CD1c-positive myeloid dendritic cell (primary cell): Measurements from ENCODE around the gene CDK5.
"Not testable (repeated sequence)": the region's sequence is repeated elsewhere in the genome, so short reads cannot be mapped to it uniquely, and the experiment has no call there.

ENCODE experiments used
- DNase-seq: peaks from one replicate; pipeline ENCODE4 v3.0.0-alpha.2; 2016; ENCODE audit errors: extremely low spot score

CDK5 gene

GRCh38 chr7:151056666-151057505, 811 bp downstream of the CDK5 start:
- DNase-seq: no peak

DNA sequence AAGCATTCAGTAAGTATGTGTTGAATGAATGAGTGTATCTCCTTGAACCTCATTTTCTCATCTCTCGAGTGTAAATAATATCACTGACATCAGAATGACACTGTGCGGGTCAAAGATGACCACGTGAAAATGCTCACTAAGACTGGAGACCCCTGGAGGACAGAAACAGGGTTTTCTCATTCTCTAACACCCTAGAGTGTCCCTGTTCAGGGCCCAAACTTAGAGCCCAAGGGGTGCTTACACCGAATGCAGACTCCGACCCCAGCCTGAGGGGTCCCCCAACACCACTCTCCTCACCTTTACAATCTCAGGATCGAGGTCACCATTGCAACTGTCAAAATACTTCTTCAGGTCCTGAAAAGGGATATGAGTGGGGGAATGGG, 1.4 kb downstream of the CDK5 start:
- DNase-seq: no peak

DNA sequence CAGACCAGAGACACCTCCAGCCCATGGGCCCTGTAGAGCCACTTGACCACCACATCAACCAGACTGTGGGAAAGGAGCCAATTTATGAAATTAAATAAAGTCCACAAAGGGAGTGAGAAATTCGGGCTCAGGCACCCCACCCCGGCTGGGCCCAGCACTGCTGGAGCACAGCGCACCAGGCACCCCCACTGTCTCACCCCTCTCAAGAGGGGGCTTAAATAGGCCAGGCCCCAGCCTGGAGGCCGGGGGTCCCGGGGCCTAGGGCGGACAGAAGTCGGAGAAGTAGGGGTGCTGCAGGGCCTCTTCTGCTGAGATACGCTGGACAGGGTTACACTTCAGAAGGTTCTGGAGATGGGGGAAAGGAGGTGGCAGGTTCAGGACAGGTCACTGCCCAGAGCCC, 3.9 kb downstream of the CDK5 start:
- no peak for DNase-seq

DNA sequence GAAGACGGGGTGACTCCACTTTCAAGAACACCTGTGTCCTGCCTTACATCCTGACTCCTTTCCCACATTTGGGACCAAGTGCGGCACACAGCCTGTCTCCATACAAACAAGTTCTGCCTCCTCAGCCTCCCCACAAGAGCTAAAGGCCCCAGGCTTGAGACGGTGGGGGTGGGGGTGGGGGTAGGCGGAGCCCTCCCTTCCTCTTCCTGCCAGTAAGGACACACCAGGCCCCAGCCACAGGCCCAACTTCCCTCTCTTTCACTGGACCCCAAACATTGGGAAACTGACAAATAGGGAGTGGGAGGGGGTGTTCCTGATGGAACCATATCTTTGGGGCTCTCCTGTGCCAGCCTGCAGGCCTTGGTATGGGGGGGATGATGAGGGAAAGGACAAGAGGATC, 4.6 kb downstream of the CDK5 start:
- peak; percentile 39 for DNase-seq

GRCh38 chr7:151051108-151051507, 6.6 kb downstream of the CDK5 start:
- DNase-seq: peak; percentile 80

DNA sequence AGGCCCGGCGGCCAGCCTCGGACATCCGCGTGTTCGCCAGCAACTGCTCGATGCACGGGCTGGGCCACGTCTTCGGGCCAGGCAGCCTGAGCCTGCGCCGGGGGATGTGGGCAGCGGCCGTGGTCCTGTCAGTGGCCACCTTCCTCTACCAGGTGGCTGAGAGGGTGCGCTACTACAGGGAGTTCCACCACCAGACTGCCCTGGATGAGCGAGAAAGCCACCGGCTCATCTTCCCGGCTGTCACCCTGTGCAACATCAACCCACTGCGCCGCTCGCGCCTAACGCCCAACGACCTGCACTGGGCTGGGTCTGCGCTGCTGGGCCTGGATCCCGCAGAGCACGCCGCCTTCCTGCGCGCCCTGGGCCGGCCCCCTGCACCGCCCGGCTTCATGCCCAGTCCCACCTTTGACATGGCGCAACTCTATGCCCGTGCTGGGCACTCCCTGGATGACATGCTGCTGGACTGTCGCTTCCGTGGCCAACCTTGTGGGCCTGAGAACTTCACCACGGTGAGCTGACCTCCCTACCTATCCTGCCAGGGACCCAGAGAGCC, 8.7 kb downstream of the CDK5 start:
- DNase-seq: no peak

GRCh38 chr7:151047976-151048815, 9.5 kb downstream of the CDK5 start, which contains the start of gene ASIC3:
ASIC3 (plus strand) TSS chr7:151048531; CDS start chr7:151048886, 355 bp downstream.
- no peak for DNase-seq

GRCh38 chr7:151046603-151047573, 10.8 kb downstream of the CDK5 start:
- no peak for DNase-seq

DNA sequence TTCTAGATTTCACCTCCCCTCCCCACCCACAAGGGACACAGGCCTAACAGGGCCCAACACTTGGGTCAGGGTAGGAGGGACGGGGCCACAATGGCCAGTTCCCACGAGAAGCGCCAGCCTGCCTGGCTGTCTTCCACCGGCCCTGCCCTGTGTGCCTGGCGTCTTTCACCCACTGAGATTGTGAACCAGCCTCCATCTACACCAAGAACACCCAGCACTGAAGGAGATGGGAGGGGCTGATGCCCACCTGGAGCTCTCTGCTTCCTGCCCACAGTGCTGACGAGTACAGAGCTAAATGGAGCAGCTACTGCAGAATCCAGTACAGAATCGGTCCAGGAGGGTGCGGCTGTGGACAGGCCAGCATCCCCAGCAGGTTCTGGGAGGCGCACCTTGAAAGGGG, 11.7 kb downstream of the CDK5 start:
- DNase-seq: no peak

DNA sequence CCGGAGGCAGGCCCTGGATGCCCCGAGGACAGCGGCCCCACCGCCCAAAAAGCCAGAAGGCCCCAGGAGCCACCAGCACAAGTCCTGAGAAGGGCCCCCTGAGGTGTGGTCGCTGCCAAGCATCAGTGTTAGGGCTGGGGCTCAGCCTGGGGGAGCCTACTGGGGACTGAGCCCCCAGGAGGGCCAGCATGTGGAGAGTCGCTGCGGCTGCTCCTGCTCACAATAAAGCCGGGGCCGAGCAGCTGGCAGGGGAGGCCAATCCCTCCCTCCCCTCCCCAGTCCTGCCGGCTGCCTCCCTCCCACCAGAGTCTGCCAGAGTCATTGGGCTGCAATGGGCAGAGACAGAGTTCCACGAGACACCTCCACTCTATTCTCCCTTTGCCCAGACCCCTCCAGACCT, 12.4 kb downstream of the CDK5 start:
- DNase-seq: no peak

DNA sequence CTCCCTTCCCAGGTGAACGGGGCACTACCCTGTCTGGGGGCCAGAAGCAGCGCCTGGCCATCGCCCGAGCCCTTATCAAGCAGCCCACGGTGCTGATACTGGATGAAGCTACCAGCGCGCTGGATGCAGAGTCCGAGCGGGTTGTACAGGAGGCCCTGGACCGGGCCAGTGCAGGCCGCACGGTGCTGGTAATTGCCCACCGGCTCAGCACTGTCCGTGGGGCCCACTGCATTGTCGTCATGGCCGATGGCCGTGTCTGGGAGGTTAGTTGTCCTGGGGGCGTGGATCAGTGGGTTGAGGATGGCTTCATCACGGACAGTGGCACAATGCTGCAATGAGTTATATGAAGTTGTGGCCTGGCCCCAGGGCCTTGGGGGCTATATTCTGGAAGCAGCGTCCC, 13.7 kb downstream of the CDK5 start:
- no peak for DNase-seq

DNA sequence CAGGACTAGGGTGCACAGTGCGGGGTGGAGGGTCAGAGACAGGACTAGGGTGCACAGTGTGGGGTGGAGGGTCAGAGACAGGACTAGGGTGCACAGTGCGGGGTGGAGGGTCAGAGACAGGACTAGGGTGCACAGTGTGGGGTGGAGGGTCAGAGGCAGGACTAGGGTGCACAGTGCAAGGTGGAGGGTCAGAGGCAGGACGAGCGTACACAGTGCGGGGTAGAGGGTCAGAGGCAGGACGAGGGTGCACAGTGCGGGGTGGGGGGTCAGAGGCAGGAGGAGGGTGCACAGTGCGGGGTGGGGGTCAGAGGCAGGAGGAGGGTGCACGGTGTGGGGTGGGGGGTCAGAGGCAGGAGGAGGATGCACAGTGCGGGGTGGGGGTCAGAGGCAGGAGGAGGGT, 14.2 kb downstream of the CDK5 start:
- not testable (repeated sequence) for DNase-seq

- no peak for DNase-seq
These were observed 16.9 kb downstream of the CDK5 start for GRCh38 chr7:151040616-151041375.

- peak; percentile 54 for DNase-seq
These were observed 17.7 kb downstream of the CDK5 start for GRCh38 chr7:151039850-151040548.

DNA sequence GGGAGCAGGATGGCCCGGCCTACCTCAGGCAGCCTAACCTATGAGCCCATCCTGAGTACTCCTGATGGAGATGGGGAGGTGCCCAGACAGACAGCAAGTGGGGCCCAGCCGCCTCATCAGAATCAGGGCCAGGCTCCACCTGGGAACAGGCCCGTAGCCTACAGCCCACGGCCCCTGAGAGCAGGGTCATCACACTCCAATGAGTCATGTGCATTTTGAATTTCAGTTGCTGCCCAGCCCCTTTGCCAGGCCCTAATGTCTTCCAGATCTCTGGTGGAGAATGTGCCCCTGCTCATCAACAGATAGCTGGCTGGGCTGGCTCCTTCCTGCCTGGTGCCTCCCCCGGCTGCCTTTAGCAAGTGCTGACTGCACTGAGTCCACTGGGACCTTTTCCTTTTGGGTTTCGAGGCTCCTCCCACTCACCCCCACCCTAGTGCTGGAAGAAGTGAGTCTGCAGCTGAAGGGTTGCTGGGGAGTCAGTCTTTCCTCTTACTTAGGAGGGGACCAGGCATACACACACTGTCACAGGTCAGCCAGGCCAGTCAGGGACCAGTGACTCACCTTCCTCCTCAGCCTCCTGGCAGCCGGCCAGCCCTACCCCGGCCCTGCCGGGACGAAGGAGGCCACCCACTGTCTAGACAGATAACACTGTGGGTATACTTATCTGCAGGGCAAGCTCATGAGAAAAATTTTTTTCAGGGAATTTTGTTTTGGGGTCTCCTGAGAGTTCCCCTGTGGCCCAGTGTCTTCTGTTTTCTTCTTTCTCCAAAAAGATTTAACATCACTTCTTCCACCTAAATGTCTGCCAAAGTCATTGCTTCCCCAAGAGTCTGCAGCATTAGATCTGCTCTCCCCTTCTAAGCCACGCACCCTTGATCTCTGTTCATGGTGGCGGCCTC, 18.5 kb downstream of the CDK5 start:
- peak; percentile 89 for DNase-seq

DNA sequence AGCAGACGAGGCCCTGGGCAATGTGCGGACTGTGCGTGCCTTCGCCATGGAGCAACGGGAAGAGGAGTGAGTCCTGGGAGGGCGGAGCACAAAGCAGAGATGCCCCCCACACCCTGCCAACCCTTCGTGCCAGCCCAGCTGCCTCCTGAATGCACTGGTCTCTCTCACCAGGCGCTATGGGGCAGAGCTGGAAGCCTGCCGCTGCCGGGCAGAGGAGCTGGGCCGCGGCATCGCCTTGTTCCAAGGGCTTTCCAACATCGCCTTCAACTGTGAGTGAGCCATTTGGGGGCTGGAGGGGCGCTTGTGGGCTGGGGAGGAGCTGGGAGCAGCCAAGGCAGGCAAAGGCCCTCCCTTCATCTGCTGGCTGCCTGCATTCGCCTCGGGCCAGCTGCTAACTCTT, 21.8 kb downstream of the CDK5 start:
- no peak for DNase-seq

GRCh38 chr7:151035026-151035717, 22.5 kb downstream of the CDK5 start:
- DNase-seq: peak; percentile 84

DNA sequence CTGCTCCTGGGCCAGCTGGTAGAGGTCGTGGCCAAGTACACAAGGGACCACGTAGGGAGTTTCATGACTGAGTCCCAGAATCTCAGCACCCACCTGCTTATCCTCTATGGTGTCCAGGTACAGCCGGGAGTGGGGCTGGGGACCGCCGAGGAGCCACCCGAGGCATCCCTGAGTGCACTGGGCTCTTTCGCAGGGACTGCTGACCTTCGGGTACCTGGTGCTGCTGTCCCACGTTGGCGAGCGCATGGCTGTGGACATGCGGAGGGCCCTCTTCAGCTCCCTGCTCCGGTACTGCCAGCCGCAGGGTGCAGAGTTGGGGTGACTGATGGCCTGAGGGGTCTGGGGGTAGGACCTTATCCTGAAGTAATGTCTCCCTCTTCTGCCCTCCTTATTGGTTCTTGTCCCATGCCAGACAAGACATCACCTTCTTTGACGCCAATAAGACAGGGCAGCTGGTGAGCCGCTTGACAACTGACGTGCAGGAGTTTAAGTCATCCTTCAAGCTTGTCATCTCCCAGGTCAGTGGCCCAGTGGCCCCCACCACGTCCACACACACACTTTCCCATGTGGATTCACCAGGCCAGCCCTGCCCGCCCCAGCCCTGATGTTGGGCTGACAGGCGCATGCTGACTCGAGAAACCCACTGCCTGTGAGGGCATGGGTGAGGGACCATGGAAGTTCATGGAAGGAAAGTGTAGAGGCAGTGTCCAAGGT, 23.2 kb downstream of the CDK5 start:
- no peak for DNase-seq
